Breast epithelium (tissue), 3 donors: ENCODE data around the gene DPY19L2.
"Not testable (repeated sequence)": the region's sequence is repeated elsewhere in the genome, so short reads cannot be mapped to it uniquely, and the experiment has no call there.

Experiments used
- POLR2AphosphoS5 ChIP-seq, 3 donors: sonication (generic); formaldehyde crosslinking; IDR thresholded peaks; one replicate each; pipeline ENCODE4 v1.6.1; 2017; ENCODE audit warnings: antibody characterized with exemption in 3 of 3
- TF ChIP-seq, protein P1 (sequence below), 3 donors: fragments of 450-650 bp; IDR thresholded peaks; one replicate each; pipeline ENCODE4 v1.5.1; 2016 to 2017; ENCODE audit warnings: antibody characterized with exemption in 3 of 3, mild to moderate bottlenecking in 3 of 3, moderate library complexity in 3 of 3

DNA sequence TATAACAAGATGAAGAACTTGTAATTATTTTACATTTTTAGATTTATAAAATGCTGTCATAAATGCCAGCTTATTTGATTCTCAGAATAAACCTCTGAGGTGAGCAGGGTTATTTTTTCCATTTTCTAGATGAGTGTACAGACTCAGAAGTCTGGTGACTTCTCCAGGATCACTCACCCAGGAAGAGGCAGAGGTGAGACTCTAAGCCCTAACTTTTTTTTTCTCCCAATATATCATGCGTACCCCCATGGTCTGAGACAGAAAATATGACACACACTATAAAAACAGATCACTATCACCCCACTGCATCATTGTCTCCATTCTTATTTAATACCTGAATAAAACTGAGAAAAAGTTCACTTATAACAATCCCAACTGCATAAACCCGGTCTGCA, 45.4 kb upstream of the DPY19L2 start:
- TF ChIP-seq, protein P1, sequence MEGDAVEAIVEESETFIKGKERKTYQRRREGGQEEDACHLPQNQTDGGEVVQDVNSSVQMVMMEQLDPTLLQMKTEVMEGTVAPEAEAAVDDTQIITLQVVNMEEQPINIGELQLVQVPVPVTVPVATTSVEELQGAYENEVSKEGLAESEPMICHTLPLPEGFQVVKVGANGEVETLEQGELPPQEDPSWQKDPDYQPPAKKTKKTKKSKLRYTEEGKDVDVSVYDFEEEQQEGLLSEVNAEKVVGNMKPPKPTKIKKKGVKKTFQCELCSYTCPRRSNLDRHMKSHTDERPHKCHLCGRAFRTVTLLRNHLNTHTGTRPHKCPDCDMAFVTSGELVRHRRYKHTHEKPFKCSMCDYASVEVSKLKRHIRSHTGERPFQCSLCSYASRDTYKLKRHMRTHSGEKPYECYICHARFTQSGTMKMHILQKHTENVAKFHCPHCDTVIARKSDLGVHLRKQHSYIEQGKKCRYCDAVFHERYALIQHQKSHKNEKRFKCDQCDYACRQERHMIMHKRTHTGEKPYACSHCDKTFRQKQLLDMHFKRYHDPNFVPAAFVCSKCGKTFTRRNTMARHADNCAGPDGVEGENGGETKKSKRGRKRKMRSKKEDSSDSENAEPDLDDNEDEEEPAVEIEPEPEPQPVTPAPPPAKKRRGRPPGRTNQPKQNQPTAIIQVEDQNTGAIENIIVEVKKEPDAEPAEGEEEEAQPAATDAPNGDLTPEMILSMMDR (IDR thresholded peaks at IDR 0.05): not testable (repeated sequence)
- TF ChIP-seq POLR2AphosphoS5 (IDR thresholded peaks at IDR 0.05): not testable (repeated sequence)
